Measurements from ENCODE around the gene TRUB1.

The TRUB1 gene

GRCh38 chr10:114982989-114983388 is 45.0 kb downstream of the TRUB1 start:
- peaks cover 4% of the 10 kb centered on the region for H3K4me1 ChIP-seq (ENCODE audit: control insufficient read depth, insufficient read depth, low read length)
- H3K27me3 ChIP-seq (ENCODE audit: control insufficient read depth, insufficient read depth, low read length) = no peaks in the 10 kb centered on the region
- peaks cover 7% of the 10 kb centered on the region for H3K36me3 ChIP-seq (ENCODE audit: insufficient read depth, low read length)
- no peak overlapping the region for H3K4me2 ChIP-seq (ENCODE audit: low read length)
- H3K9ac ChIP-seq (ENCODE audit: low read depth, low read length) = no peak overlapping the region
- H3K9me3 ChIP-seq (replicated peaks; ENCODE audit: low read length) = no peaks in the 10 kb centered on the region
- H3K4me3 ChIP-seq (ENCODE audit: low read length) = no peak overlapping the region

- H3K4me2 ChIP-seq (ENCODE audit: low read length) = no peak overlapping the region
- H3K27me3 ChIP-seq (ENCODE audit: control insufficient read depth, insufficient read depth, low read length) = no peaks in the 10 kb centered on the region
- no peaks in the 10 kb centered on the region for H3K9me3 ChIP-seq (replicated peaks; ENCODE audit: low read length)
- H3K4me3 ChIP-seq (ENCODE audit: low read length) = no peak overlapping the region
- H3K4me1 ChIP-seq (ENCODE audit: control insufficient read depth, insufficient read depth, low read length) = peaks cover 11% of the 10 kb centered on the region
- H3K36me3 ChIP-seq (ENCODE audit: insufficient read depth, low read length) = peaks cover 7% of the 10 kb centered on the region
- H3K9ac ChIP-seq (ENCODE audit: low read depth, low read length) = no peak overlapping the region
Measured at GRCh38 chr10:114987995-114988394, 50.0 kb downstream of the TRUB1 start.

- Histone ChIP-seq H3K4me1 (ENCODE audit: control insufficient read depth, insufficient read depth, low read length) (peaks cover 16% of the 10 kb centered on the region), H3K9me3 (replicated peaks; ENCODE audit: low read length) (no peaks in the 10 kb centered on the region), H3K9ac (ENCODE audit: low read depth, low read length) (no peak overlapping the region), H3K4me3 (ENCODE audit: low read length) (no peak overlapping the region), H3K27me3 (ENCODE audit: control insufficient read depth, insufficient read depth, low read length) (no peaks in the 10 kb centered on the region), H3K36me3 (ENCODE audit: insufficient read depth, low read length) (no peaks in the 10 kb centered on the region), H3K4me2 (ENCODE audit: low read length) (no peak overlapping the region)
Measured at GRCh38 chr10:114990586-114990985, 52.6 kb downstream of the TRUB1 start.

GRCh38 chr10:114990991-114991390 is 53.0 kb downstream of the TRUB1 start:
- H3K27me3 ChIP-seq (ENCODE audit: control insufficient read depth, insufficient read depth, low read length) = no peaks in the 10 kb centered on the region
- H3K9ac ChIP-seq (ENCODE audit: low read depth, low read length) = no peak overlapping the region
- no peaks in the 10 kb centered on the region for H3K36me3 ChIP-seq (ENCODE audit: insufficient read depth, low read length)
- H3K4me2 ChIP-seq (ENCODE audit: low read length) = no peak overlapping the region
- H3K4me3 ChIP-seq (ENCODE audit: low read length) = no peak overlapping the region
- H3K9me3 ChIP-seq (replicated peaks; ENCODE audit: low read length) = no peaks in the 10 kb centered on the region
- peaks cover 20% of the 10 kb centered on the region for H3K4me1 ChIP-seq (ENCODE audit: control insufficient read depth, insufficient read depth, low read length)

- H3K4me1 ChIP-seq (ENCODE audit: control insufficient read depth, insufficient read depth, low read length) = peaks cover 29% of the 10 kb centered on the region
Measured at GRCh38 chr10:114992189-114992775, 54.3 kb downstream of the TRUB1 start.

GRCh38 chr10:114995468-114996247 is 57.7 kb downstream of the TRUB1 start:
- Histone ChIP-seq H3K36me3 (ENCODE audit: insufficient read depth, low read length) (no peaks in the 10 kb centered on the region), H3K4me3 (ENCODE audit: low read length) (no peak overlapping the region), H3K4me1 (ENCODE audit: control insufficient read depth, insufficient read depth, low read length) (peaks cover 26% of the 10 kb centered on the region), H3K9me3 (replicated peaks; ENCODE audit: low read length) (no peaks in the 10 kb centered on the region), H3K27me3 (ENCODE audit: control insufficient read depth, insufficient read depth, low read length) (no peaks in the 10 kb centered on the region), H3K9ac (ENCODE audit: low read depth, low read length) (no peak overlapping the region), H3K4me2 (ENCODE audit: low read length) (no peak overlapping the region)

More at GRCh38 chr10:114992189-114992775, 54.3 kb downstream of the TRUB1 start:
- Histone ChIP-seq H3K4me2 (ENCODE audit: low read length) (no peak overlapping the region), H3K36me3 (ENCODE audit: insufficient read depth, low read length) (no peaks in the 10 kb centered on the region), H3K9me3 (replicated peaks; ENCODE audit: low read length) (no peaks in the 10 kb centered on the region), H3K9ac (ENCODE audit: low read depth, low read length) (no peak overlapping the region), H3K27me3 (ENCODE audit: control insufficient read depth, insufficient read depth, low read length) (no peaks in the 10 kb centered on the region), H3K4me3 (ENCODE audit: low read length) (no peak overlapping the region)

GRCh38 chr10:114996542-114996941 is 58.5 kb downstream of the TRUB1 start:
- no peak overlapping the region for H3K9ac ChIP-seq (ENCODE audit: low read depth, low read length)
- H3K9me3 ChIP-seq (replicated peaks; ENCODE audit: low read length) = no peaks in the 10 kb centered on the region
- no peaks in the 10 kb centered on the region for H3K27me3 ChIP-seq (ENCODE audit: control insufficient read depth, insufficient read depth, low read length)
- peaks cover 35% of the 10 kb centered on the region for H3K4me1 ChIP-seq (ENCODE audit: control insufficient read depth, insufficient read depth, low read length)
- H3K36me3 ChIP-seq (ENCODE audit: insufficient read depth, low read length) = no peaks in the 10 kb centered on the region
- H3K4me2 ChIP-seq (ENCODE audit: low read length) = no peak overlapping the region
- H3K4me3 ChIP-seq (ENCODE audit: low read length) = no peak overlapping the region

GRCh38 chr10:114998993-114999392 is 61.0 kb downstream of the TRUB1 start:
- no peak overlapping the region for H3K9ac ChIP-seq (ENCODE audit: low read depth, low read length)
- H3K4me1 ChIP-seq (ENCODE audit: control insufficient read depth, insufficient read depth, low read length) = peaks cover 40% of the 10 kb centered on the region
- no peaks in the 10 kb centered on the region for H3K36me3 ChIP-seq (ENCODE audit: insufficient read depth, low read length)

GRCh38 chr10:115001506-115002381 is 63.7 kb downstream of the TRUB1 start:
- no peaks in the 10 kb centered on the region for H3K36me3 ChIP-seq (ENCODE audit: insufficient read depth, low read length)
- H3K9me3 ChIP-seq (replicated peaks; ENCODE audit: low read length) = no peaks in the 10 kb centered on the region
- peak overlapping the region; percentile 79 for H3K4me2 ChIP-seq (ENCODE audit: low read length)
- peak overlapping the region; percentile 63 for H3K4me3 ChIP-seq (ENCODE audit: low read length)
- peaks cover 24% of the 10 kb centered on the region for H3K4me1 ChIP-seq (ENCODE audit: control insufficient read depth, insufficient read depth, low read length)
- no peaks in the 10 kb centered on the region for H3K27me3 ChIP-seq (ENCODE audit: control insufficient read depth, insufficient read depth, low read length)
- H3K9ac ChIP-seq (ENCODE audit: low read depth, low read length) = peak overlapping the region; percentile 24

More at GRCh38 chr10:114998993-114999392, 61.0 kb downstream of the TRUB1 start:
- Histone ChIP-seq H3K9me3 (replicated peaks; ENCODE audit: low read length) (no peaks in the 10 kb centered on the region), H3K4me3 (ENCODE audit: low read length) (no peak overlapping the region), H3K4me2 (ENCODE audit: low read length) (no peak overlapping the region), H3K27me3 (ENCODE audit: control insufficient read depth, insufficient read depth, low read length) (no peaks in the 10 kb centered on the region)

- no peak overlapping the region for H3K4me3 ChIP-seq (ENCODE audit: low read length)
- H3K36me3 ChIP-seq (ENCODE audit: insufficient read depth, low read length) = no peaks in the 10 kb centered on the region
- peaks cover 22% of the 10 kb centered on the region for H3K4me1 ChIP-seq (ENCODE audit: control insufficient read depth, insufficient read depth, low read length)
- no peaks in the 10 kb centered on the region for H3K27me3 ChIP-seq (ENCODE audit: control insufficient read depth, insufficient read depth, low read length)
- no peaks in the 10 kb centered on the region for H3K9me3 ChIP-seq (replicated peaks; ENCODE audit: low read length)
- H3K4me2 ChIP-seq (ENCODE audit: low read length) = no peak overlapping the region
- H3K9ac ChIP-seq (ENCODE audit: low read depth, low read length) = no peak overlapping the region
Measured at GRCh38 chr10:115003396-115003795, 65.4 kb downstream of the TRUB1 start.

GRCh38 chr10:115004236-115004862 is 66.4 kb downstream of the TRUB1 start:
- no peaks in the 10 kb centered on the region for H3K9me3 ChIP-seq (replicated peaks; ENCODE audit: low read length)
- H3K4me2 ChIP-seq (ENCODE audit: low read length) = no peak overlapping the region
- peaks cover 22% of the 10 kb centered on the region for H3K4me1 ChIP-seq (ENCODE audit: control insufficient read depth, insufficient read depth, low read length)
- no peaks in the 10 kb centered on the region for H3K27me3 ChIP-seq (ENCODE audit: control insufficient read depth, insufficient read depth, low read length)
- H3K36me3 ChIP-seq (ENCODE audit: insufficient read depth, low read length) = no peaks in the 10 kb centered on the region
- H3K9ac ChIP-seq (ENCODE audit: low read depth, low read length) = no peak overlapping the region
- no peak overlapping the region for H3K4me3 ChIP-seq (ENCODE audit: low read length)
